Sigmoid colon (tissue), 7 donors: ENCODE results near the gene JAKMIP3. TPM values are rescaled to one million over a fixed set of nuclear protein-coding genes. Genes with fewer than 3 reads are reported as not detected.
A peak's percentile ranks its signal among the peaks of the same experiment; 100 is the strongest.

Experiments used
- DNase-seq: peaks from one replicate; pipeline ENCODE4 v3.0.0-alpha.2; 2019
- H3K27ac ChIP-seq, 4 donors: fragments of 200-600 bp; sonication (generic); one replicate each; pipeline ENCODE4 v1.5.1; 2016 to 2019; ENCODE audit warnings: mild to moderate bottlenecking in 1 of 4
- H3K27me3 ChIP-seq, 3 donors: fragments of 200-600 bp; sonication (generic); one replicate each; pipeline ENCODE4 v1.5.1; 2019; ENCODE audit warnings: mild to moderate bottlenecking in 1 of 3
- H3K36me3 ChIP-seq, 4 donors: fragments of 200-600 bp; sonication (generic); one replicate each; pipeline ENCODE4 v1.5.1; 2016 to 2019
- H3K4me1 ChIP-seq, 4 donors: fragments of 200-600 bp; sonication (generic); one replicate each; pipeline ENCODE4 v1.5.1; 2017 to 2019
- H3K4me3 ChIP-seq, 4 donors: fragments of 200-600 bp; sonication (generic); one replicate each; pipeline ENCODE4 v1.5.1; 2017 to 2019; ENCODE audit warnings: mild to moderate bottlenecking in 2 of 4, moderate library complexity in 1 of 4
- H3K9me3 ChIP-seq, 4 donors: fragments of 200-600 bp in 3 of 4; sonication (generic) in 3 of 4; one replicate each; pipeline versions ENCODE4 v1.5.1 to v1.6.1; 2013 to 2019
- CTCF ChIP-seq, 4 experiments: fragments of 450-650 bp in 3 of 4; fragments of 200-600 bp in 1 of 4; IDR thresholded peaks; one replicate each; pipeline ENCODE4 v1.5.1; 2016 to 2019; ENCODE audit warnings: antibody characterized with exemption in 4 of 4, mild to moderate bottlenecking in 3 of 4, moderate library complexity in 2 of 4
- EP300 ChIP-seq, 4 donors: sonication (generic); formaldehyde crosslinking; IDR thresholded peaks; one replicate each; pipeline ENCODE4 v1.6.1; 2017; ENCODE audit warnings: antibody characterized with exemption in 4 of 4
- POLR2A ChIP-seq, 2 donors: fragments of 450-650 bp; IDR thresholded peaks; one replicate each; pipeline ENCODE4 v1.6.1; 2016; ENCODE audit warnings: antibody characterized with exemption in 2 of 2, mild to moderate bottlenecking in 2 of 2, moderate library complexity in 2 of 2
- POLR2AphosphoS5 ChIP-seq, 4 donors: sonication (generic); formaldehyde crosslinking; IDR thresholded peaks; one replicate each; pipeline ENCODE4 v1.6.1; 2017; ENCODE audit warnings: antibody characterized with exemption in 4 of 4
- WGBS, 2 donors: extraction: QIAGEN DNeasy Blood & Tissue Kit; methylation state at CpG; one replicate each; pipeline ENCODE4 v1.1.7; 2013; 5-methylcytosine and 5-hydroxymethylcytosine counted together
- intact Hi-C: fragments of 100-400 bp; cut with DNase I; formaldehyde crosslinking; loops from one replicate; pipeline ENCODE4 v1.15.1; 2023
- polyA plus RNA-seq, 3 donors: library from polyadenylated mRNA; stranded (reverse); fragments of 200-250 nt; gene quantifications; one replicate each; pipeline ENCODE4 v1.2.3, GENCODE V29; 2013
- total RNA-seq, 4 donors: library from RNA; depleted of rRNA; stranded (reverse); fragments of >200 nt; gene quantifications; one replicate each; pipeline ENCODE4 v1.1.0, GENCODE V29; 2016
- donor health status: healthy with polysubstance abuse.
- donor health status: Bipolar disorder and iron deficiency.
- donor health status: healthy.

Gene JAKMIP3
- total and polyA plus RNA-seq, 7 donors: 0.22 to 3.0 (median 0.71) TPM; not detected in 2

- intact Hi-C loops: no loop called here
- peak; percentile 20 for DNase-seq
- WGBS, 2 donors: 79 to 82% methylated on average over 27 of the region's 27 CpGs
- no peak for TF ChIP-seq POLR2AphosphoS5 (IDR thresholded peaks at IDR 0.05)
- no peak for TF ChIP-seq EP300 (IDR thresholded peaks at IDR 0.05)
- no peak for TF ChIP-seq CTCF (IDR thresholded peaks at IDR 0.05)
- no peak for TF ChIP-seq POLR2A (IDR thresholded peaks at IDR 0.05)
- Histone ChIP-seq H3K36me3 (no peaks in the 10 kb centered on the region), H3K27me3 (no peaks in the 10 kb centered on the region), H3K27ac (no peak overlapping the region), H3K9me3 (no peaks in the 10 kb centered on the region), H3K4me3 (no peak overlapping the region), H3K4me1 (no peaks in the 10 kb centered on the region)
Observed at GRCh38 chr10:132100556-132101349, 35.0 kb downstream of the JAKMIP3 start.

GRCh38 chr10:132101529-132101928, 35.8 kb downstream of the JAKMIP3 start:
- TF ChIP-seq CTCF (IDR thresholded peaks at IDR 0.05) (no peak), POLR2AphosphoS5 (IDR thresholded peaks at IDR 0.05) (no peak), EP300 (IDR thresholded peaks at IDR 0.05) (no peak), POLR2A (IDR thresholded peaks at IDR 0.05) (no peak)
- Histone ChIP-seq H3K9me3 (no peaks in the 10 kb centered on the region), H3K27me3 (no peaks in the 10 kb centered on the region), H3K27ac (no peak overlapping the region), H3K36me3 (no peaks in the 10 kb centered on the region), H3K4me3 (no peak overlapping the region), H3K4me1 (no peaks in the 10 kb centered on the region)
- peak; percentile 34 for DNase-seq
- 58 to 68% methylated on average over 10 of the region's 10 CpGs for WGBS, 2 donors
- intact Hi-C loops: no loop called here

- intact Hi-C loops: no loop called here
- WGBS, 2 donors: 85 to 87% methylated on average over 23 of the region's 23 CpGs
- H3K27ac ChIP-seq: no peak overlapping the region
- H3K4me3 ChIP-seq: no peak overlapping the region
- no peaks in the 10 kb centered on the region for H3K4me1 ChIP-seq
- H3K36me3 ChIP-seq: no peaks in the 10 kb centered on the region
- peak; percentile 50 for DNase-seq
- TF ChIP-seq EP300 (IDR thresholded peaks at IDR 0.05) (no peak), POLR2A (IDR thresholded peaks at IDR 0.05) (no peak), POLR2AphosphoS5 (IDR thresholded peaks at IDR 0.05) (no peak), CTCF (IDR thresholded peaks at IDR 0.05) (no peak)
- no peaks in the 10 kb centered on the region for H3K9me3 ChIP-seq
- H3K27me3 ChIP-seq: no peaks in the 10 kb centered on the region
Observed at GRCh38 chr10:132102071-132102716, 36.4 kb downstream of the JAKMIP3 start.

GRCh38 chr10:132102717-132103110, 37.0 kb downstream of the JAKMIP3 start:
- no peaks in the 10 kb centered on the region for H3K36me3 ChIP-seq
- no peaks in the 10 kb centered on the region for H3K27me3 ChIP-seq
- H3K4me3 ChIP-seq: no peak overlapping the region
- no peaks in the 10 kb centered on the region for H3K4me1 ChIP-seq
- no peak for TF ChIP-seq CTCF (IDR thresholded peaks at IDR 0.05)
- no peak for TF ChIP-seq POLR2AphosphoS5 (IDR thresholded peaks at IDR 0.05)
- no peak for TF ChIP-seq POLR2A (IDR thresholded peaks at IDR 0.05)
- no peak for TF ChIP-seq EP300 (IDR thresholded peaks at IDR 0.05)
- DNase-seq: peak; percentile 50
- intact Hi-C loops: no loop called here
- 83 to 88% methylated on average over 8 of the region's 8 CpGs for WGBS, 2 donors
- H3K9me3 ChIP-seq: no peaks in the 10 kb centered on the region
- no peak overlapping the region for H3K27ac ChIP-seq
